NCI-H1092 treated with DMSO at 0.1 percent for 48 hours (cell line): ENCODE data around the gene CYP26C1.
"Not testable (repeated sequence)": the region's sequence is repeated elsewhere in the genome, so short reads cannot be mapped to it uniquely, and the experiment has no call there.

Experiments used
- DNase-seq: peaks from one replicate; lab custom pipeline; 2025; lab: John Stamatoyannopoulos, UW

The CYP26C1 gene

GRCh38 chr10:93079663-93080349 is 19.2 kb downstream of the CYP26C1 start:
- DNase-seq: no peak

- peak; percentile 21 for DNase-seq
These were observed 19.9 kb downstream of the CYP26C1 start for GRCh38 chr10:93080350-93081046.

GRCh38 chr10:93081318-93081717 is 20.7 kb downstream of the CYP26C1 start:
- DNase-seq: no peak

GRCh38 chr10:93081834-93082233 is 21.2 kb downstream of the CYP26C1 start:
- DNase-seq: no peak

- no peak for DNase-seq
These were observed 23.3 kb downstream of the CYP26C1 start for GRCh38 chr10:93083743-93084539.

- DNase-seq: no peak
These were observed 24.8 kb downstream of the CYP26C1 start for GRCh38 chr10:93085272-93085859.

- no peak for DNase-seq
These were observed 25.7 kb downstream of the CYP26C1 start for GRCh38 chr10:93086289-93086688.

- no peak for DNase-seq
These were observed 27.2 kb downstream of the CYP26C1 start for GRCh38 chr10:93087846-93088245.

- DNase-seq: no peak
These were observed 27.9 kb downstream of the CYP26C1 start for GRCh38 chr10:93088466-93088865.

- DNase-seq: no peak
These were observed 30.0 kb downstream of the CYP26C1 start for GRCh38 chr10:93090619-93091018.

GRCh38 chr10:93091960-93092359 is 31.4 kb downstream of the CYP26C1 start:
- no peak for DNase-seq

GRCh38 chr10:93095225-93095624 is 34.6 kb downstream of the CYP26C1 start:
- DNase-seq: no peak

- no peak for DNase-seq
These were observed 36.3 kb downstream of the CYP26C1 start for GRCh38 chr10:93096901-93097300.

- no peak for DNase-seq
These were observed 36.8 kb downstream of the CYP26C1 start for GRCh38 chr10:93097386-93097785.

- no peak for DNase-seq
These were observed 38.2 kb downstream of the CYP26C1 start for GRCh38 chr10:93098816-93099215.

- no peak for DNase-seq
These were observed 39.1 kb downstream of the CYP26C1 start for GRCh38 chr10:93099670-93100069.

GRCh38 chr10:93101148-93101547 is 40.5 kb downstream of the CYP26C1 start:
- DNase-seq: not testable (repeated sequence)

GRCh38 chr10:93103953-93104352 is 43.4 kb downstream of the CYP26C1 start:
- no peak for DNase-seq

- DNase-seq: peak; percentile 9
These were observed 46.1 kb downstream of the CYP26C1 start for GRCh38 chr10:93106631-93107072.

GRCh38 chr10:93110472-93111146 is 50.0 kb downstream of the CYP26C1 start:
- DNase-seq: no peak

GRCh38 chr10:93113042-93113441 is 52.4 kb downstream of the CYP26C1 start:
- no peak for DNase-seq
